GM20000 (cell line): ENCODE data around the gene USH2A.

Experiments
- DNase-seq: peaks from one replicate; pipeline ENCODE4 v3.0.0; 2012; ENCODE audit warnings: low spot score
- CTCF ChIP-seq: IDR thresholded peaks from 2 replicates; pipeline ENCODE4 v1.5.1; 2012; ENCODE audit warnings: mild to moderate bottlenecking, control low read depth; ENCODE audit errors: extremely low read depth, missing control alignments

The USH2A gene

GRCh38 chr1:216181590-216181989, 241.7 kb downstream of the USH2A start:
- TF ChIP-seq CTCF = no peak
- DNase-seq = no peak

- DNase-seq = no peak
- TF ChIP-seq CTCF = no peak
These were observed 245.0 kb downstream of the USH2A start for GRCh38 chr1:216178281-216178680.

GRCh38 chr1:216176970-216177369, 246.3 kb downstream of the USH2A start:
- DNase-seq = no peak
- TF ChIP-seq CTCF = no peak

- TF ChIP-seq CTCF = no peak
- DNase-seq = no peak
These were observed 247.5 kb downstream of the USH2A start for GRCh38 chr1:216175714-216176113.

GRCh38 chr1:216173376-216173995, 249.8 kb downstream of the USH2A start:
- no peak for TF ChIP-seq CTCF
- no peak for DNase-seq

GRCh38 chr1:216169351-216169750, 253.9 kb downstream of the USH2A start:
- TF ChIP-seq CTCF = no peak
- DNase-seq = no peak

GRCh38 chr1:216168546-216168945, 254.7 kb downstream of the USH2A start:
- TF ChIP-seq CTCF = no peak
- DNase-seq = no peak
